Measurements from ENCODE around the gene L2HGDH.

L2HGDH gene

GRCh38 chr14:50230701-50231474 lies 81.1 kb downstream of the L2HGDH start:
- FAIRE-seq: no peak
- DNase-seq (ENCODE audit: low spot score): peak; percentile 63

- FAIRE-seq (no peak), DNase-seq (ENCODE audit: low spot score) (no peak)
These were observed 81.7 kb downstream of the L2HGDH start for GRCh38 chr14:50230401-50230700.

- DNase-seq (ENCODE audit: low spot score) (no peak), FAIRE-seq (peak; percentile 50)
These were observed 82.3 kb downstream of the L2HGDH start for GRCh38 chr14:50229681-50230080.

- DNase-seq (ENCODE audit: low spot score): no peak
- FAIRE-seq: no peak
These were observed 83.7 kb downstream of the L2HGDH start for GRCh38 chr14:50228313-50228712.

GRCh38 chr14:50225974-50226297 lies 86.1 kb downstream of the L2HGDH start:
- FAIRE-seq (no peak), DNase-seq (ENCODE audit: low spot score) (no peak)

- DNase-seq (ENCODE audit: low spot score) (peak; percentile 24), FAIRE-seq (no peak)
These were observed 86.7 kb downstream of the L2HGDH start for GRCh38 chr14:50225067-50225973.

GRCh38 chr14:50222055-50222613 lies 89.9 kb downstream of the L2HGDH start:
- DNase-seq (ENCODE audit: low spot score) (no peak), FAIRE-seq (no peak)

- FAIRE-seq (peak; percentile 71), DNase-seq (ENCODE audit: low spot score) (no peak)
These were observed 93.5 kb downstream of the L2HGDH start for GRCh38 chr14:50218501-50218900.

- DNase-seq (ENCODE audit: low spot score): no peak
- no peak for FAIRE-seq
These were observed 96.6 kb downstream of the L2HGDH start for GRCh38 chr14:50215416-50215815.

- no peak for FAIRE-seq
- DNase-seq (ENCODE audit: low spot score): no peak
These were observed 98.2 kb downstream of the L2HGDH start for GRCh38 chr14:50213795-50214194.

- FAIRE-seq (no peak), DNase-seq (ENCODE audit: low spot score) (no peak)
These were observed 99.3 kb downstream of the L2HGDH start for GRCh38 chr14:50212726-50213125.

- FAIRE-seq: no peak
These were observed 102.0 kb downstream of the L2HGDH start for GRCh38 chr14:50210074-50210473.

GRCh38 chr14:50198499-50198898 lies 113.5 kb downstream of the L2HGDH start:
- DNase-seq (ENCODE audit: low spot score): no peak
- FAIRE-seq: no peak

More at GRCh38 chr14:50210074-50210473, 102.0 kb downstream of the L2HGDH start:
- DNase-seq (ENCODE audit: low spot score): no peak

- no peak for FAIRE-seq
- no peak for DNase-seq (ENCODE audit: low spot score)
These were observed 120.5 kb downstream of the L2HGDH start for GRCh38 chr14:50191499-50191898.
